ENCODE results near the gene RAX2. TPM values are rescaled to one million over a fixed set of nuclear protein-coding genes. Genes with fewer than 3 reads are reported as not detected.

The RAX2 gene
- total RNA-seq, 2 experiments from 2014 or later: not detected

- Histone ChIP-seq H3K36me3 (ENCODE audit: insufficient read depth, low read length) (peaks cover 43% of the 10 kb centered on the region), H3K27me3 (ENCODE audit: control insufficient read depth in 1 of 2, insufficient read depth in 2 of 2, low read length in 2 of 2) (no peaks in the 10 kb centered on the region), H3K4me1 (ENCODE audit: insufficient read depth, low read length) (peaks cover 3% of the 10 kb centered on the region), H3K27ac (ENCODE audit: low read depth in 1 of 2, low read length in 2 of 2) (no peak overlapping the region), H3K9me3 (ENCODE audit: control insufficient read depth in 1 of 2, insufficient read depth in 1 of 2, low read length in 2 of 2) (peaks cover 0 to 6% of the 10 kb centered on the region in 2 experiments), H3K4me3 (ENCODE audit: low read length) (no peak overlapping the region)
- ATAC-seq (ENCODE audit: poor library complexity) (no peak), DNase-seq (no peak)
- Mint-ChIP-seq H3K4me1 (ENCODE audit: low read depth) (peaks cover 4% of the 10 kb centered on the region), H3K9me3 (no peaks in the 10 kb centered on the region), H3K4me3 (no peak overlapping the region), H3K36me3 (ENCODE audit: low read depth) (peaks cover 50% of the 10 kb centered on the region), H3K27ac (no peak overlapping the region), H3K27me3 (no peaks in the 10 kb centered on the region)
- POLR2A ChIA-PET: interaction anchor here (1.5 kb wide), 1 partner anchor 11 kb away, joined by 7 read pairs; the partner anchor contains the start of gene MRPL54
- TF ChIP-seq CTCF (IDR thresholded peaks at IDR 0.05): no peak
- CTCF ChIA-PET: no interaction called here
- intact Hi-C loops (cut with DNase I, micrococcal nuclease): no loop called here
These were observed 20.8 kb downstream of the RAX2 start for GRCh38 chr19:3751236-3751635.

- no peak overlapping the region for H3K4me3 ChIP-seq (ENCODE audit: low read length)
- no peak for TF ChIP-seq CTCF (IDR thresholded peaks at IDR 0.05)
- H3K9me3 Mint-ChIP-seq: no peaks in the 10 kb centered on the region
- H3K4me1 Mint-ChIP-seq (ENCODE audit: low read depth): no peaks in the 10 kb centered on the region
- ATAC-seq (ENCODE audit: poor library complexity): no peak
- CTCF ChIA-PET: no interaction called here
- H3K27ac ChIP-seq (ENCODE audit: low read depth in 1 of 2, low read length in 2 of 2): no peak overlapping the region
- no peak for DNase-seq
- H3K36me3 Mint-ChIP-seq (ENCODE audit: low read depth): peaks cover 43% of the 10 kb centered on the region
- H3K27me3 Mint-ChIP-seq: no peaks in the 10 kb centered on the region
- peaks cover 43% of the 10 kb centered on the region for H3K36me3 ChIP-seq (ENCODE audit: insufficient read depth, low read length)
- no peaks in the 10 kb centered on the region for H3K27me3 ChIP-seq (ENCODE audit: control insufficient read depth in 1 of 2, insufficient read depth in 2 of 2, low read length in 2 of 2)
- peaks cover 3% of the 10 kb centered on the region for H3K4me1 ChIP-seq (ENCODE audit: insufficient read depth, low read length)
- H3K27ac Mint-ChIP-seq: no peak overlapping the region
- no peak overlapping the region for H3K4me3 Mint-ChIP-seq
- H3K9me3 ChIP-seq (ENCODE audit: control insufficient read depth in 1 of 2, insufficient read depth in 1 of 2, low read length in 2 of 2): peaks cover 0 to 6% of the 10 kb centered on the region in 2 experiments
- POLR2A ChIA-PET: interaction anchor here (1.1 to 1.5 kb wide), 2 partner anchors 12 kb away, joined by 3 to 7 read pairs; partner anchors contain the start of gene MRPL54
- intact Hi-C loops (cut with DNase I, micrococcal nuclease): no loop called here
These were observed 21.8 kb downstream of the RAX2 start for GRCh38 chr19:3750211-3750610.

- Mint-ChIP-seq H3K36me3 (ENCODE audit: low read depth) (peaks cover 32% of the 10 kb centered on the region), H3K9me3 (no peaks in the 10 kb centered on the region), H3K4me3 (no peak overlapping the region), H3K27me3 (no peaks in the 10 kb centered on the region), H3K4me1 (ENCODE audit: low read depth) (no peaks in the 10 kb centered on the region), H3K27ac (no peak overlapping the region)
- CTCF ChIA-PET: interaction anchor here (0.9 kb wide), 1 partner anchor 12 kb away, joined by 4 read pairs; the partner anchor contains the start of gene APBA3
- Histone ChIP-seq H3K4me3 (ENCODE audit: low read length) (no peak overlapping the region), H3K27me3 (ENCODE audit: control insufficient read depth in 1 of 2, insufficient read depth in 2 of 2, low read length in 2 of 2) (no peaks in the 10 kb centered on the region), H3K9me3 (ENCODE audit: control insufficient read depth in 1 of 2, insufficient read depth in 1 of 2, low read length in 2 of 2) (peaks cover 0 to 6% of the 10 kb centered on the region in 2 experiments), H3K27ac (ENCODE audit: low read depth in 1 of 2, low read length in 2 of 2) (no peak overlapping the region), H3K4me1 (ENCODE audit: insufficient read depth, low read length) (no peaks in the 10 kb centered on the region), H3K36me3 (ENCODE audit: insufficient read depth, low read length) (peaks cover 39% of the 10 kb centered on the region)
- POLR2A ChIA-PET: interaction anchor here (1.0 to 1.1 kb wide), 2 partner anchors 10 to 14 kb away, joined by 3 to 4 read pairs; partner anchors contain the start of gene MRPL54
- intact Hi-C loops (cut with DNase I, micrococcal nuclease): no loop called here
- ATAC-seq (ENCODE audit: poor library complexity): no peak
- no peak for DNase-seq
- no peak for TF ChIP-seq CTCF (IDR thresholded peaks at IDR 0.05)
These were observed 23.1 kb downstream of the RAX2 start for GRCh38 chr19:3748965-3749364.
